GM23338 (cell line): ENCODE measurements around the gene CXCL10. TPM values are rescaled to one million over a fixed set of nuclear protein-coding genes. Genes with fewer than 3 reads are reported as not detected.

Experiments used
- ATAC-seq: fragments of 200-7000 bp; cut with Tn5 transposase; 3 replicates; pipeline ENCODE4 v1.9.1; 2020
- DNase-seq: peaks from one replicate; pipeline ENCODE4 v3.0.0-alpha.2; 2015; ENCODE audit warnings: low spot score
- H2AFZ ChIP-seq: fragments of 200-600 bp; sonication (generic); 2 replicates; pipeline ENCODE4 v1.8.0; 2016; ENCODE audit warnings: antibody characterized with exemption, mild to moderate bottlenecking, moderate library complexity
- H3F3A ChIP-seq: fragments of 200-600 bp; sonication (generic); replicated peaks from 2 replicates; pipeline ENCODE4 v1.8.0; 2017; ENCODE audit warnings: antibody characterized with exemption, mixed run types, low read depth
- H3K27ac ChIP-seq: fragments of 200-600 bp; sonication (generic); 2 replicates; pipeline ENCODE4 v1.6.1; 2016; ENCODE audit warnings: low read depth
- H3K27me3 ChIP-seq: fragments of 200-600 bp; sonication (generic); 2 replicates; pipeline ENCODE4 v1.8.0; 2016; ENCODE audit warnings: mild to moderate bottlenecking, mixed run types, moderate library complexity; ENCODE audit not compliant: insufficient read depth
- H3K36me3 ChIP-seq: fragments of 200-600 bp; sonication (generic); 2 replicates; pipeline ENCODE4 v1.8.0; 2016; ENCODE audit warnings: mild to moderate bottlenecking; ENCODE audit not compliant: insufficient read depth
- H3K4me1 ChIP-seq: fragments of 200-600 bp; sonication (generic); 2 replicates; pipeline ENCODE4 v1.8.0; 2016; ENCODE audit warnings: mild to moderate bottlenecking, moderate library complexity; ENCODE audit not compliant: insufficient read depth
- H3K4me2 ChIP-seq: fragments of 200-600 bp; sonication (generic); 2 replicates; pipeline ENCODE4 v1.7.1; 2017; ENCODE audit warnings: mixed run types
- H3K4me3 ChIP-seq: fragments of 200-600 bp; sonication (generic); 2 replicates; pipeline ENCODE4 v1.6.1; 2016; ENCODE audit warnings: mixed run types
- H3K79me2 ChIP-seq: fragments of 200-600 bp; sonication (generic); replicated peaks from 2 replicates; pipeline ENCODE4 v1.8.0; 2017; ENCODE audit warnings: mild to moderate bottlenecking; ENCODE audit not compliant: insufficient read depth
- H3K9me2 ChIP-seq: fragments of 200-600 bp; sonication (generic); 2 replicates; pipeline ENCODE4 v1.8.0; 2017; ENCODE audit not compliant: insufficient read depth
- H4K20me1 ChIP-seq: fragments of 200-600 bp; sonication (generic); replicated peaks from 2 replicates; pipeline ENCODE4 v1.8.0; 2017; ENCODE audit warnings: mild to moderate bottlenecking; ENCODE audit not compliant: insufficient read depth
- H3K27ac Mint-ChIP-seq: 2 replicates; pipeline ENCODE4 v1.8.0; 2020; ENCODE audit warnings: inconsistent platforms, mild to moderate bottlenecking, moderate library complexity, mixed read lengths
- H3K27me3 Mint-ChIP-seq: 3 replicates; pipeline ENCODE4 v1.8.0; 2022; ENCODE audit warnings: low read depth, mild to moderate bottlenecking, moderate library complexity, mixed read lengths, inconsistent platforms; ENCODE audit not compliant: insufficient read depth, poor library complexity
- H3K36me3 Mint-ChIP-seq: 3 replicates; pipeline ENCODE4 v1.8.0; 2021; ENCODE audit warnings: low read depth, mild to moderate bottlenecking, inconsistent platforms, moderate library complexity, mixed read lengths
- H3K4me1 Mint-ChIP-seq: 3 replicates; pipeline ENCODE4 v1.8.0; 2020; ENCODE audit warnings: mild to moderate bottlenecking, inconsistent platforms, mixed read lengths
- H3K4me3 Mint-ChIP-seq: 3 replicates; pipeline ENCODE4 v1.8.0; 2021; ENCODE audit warnings: moderate library complexity, mild to moderate bottlenecking, inconsistent platforms, mixed read lengths
- H3K9me3 Mint-ChIP-seq: 3 replicates; pipeline ENCODE4 v1.8.0; 2020; ENCODE audit warnings: moderate library complexity, mild to moderate bottlenecking, inconsistent platforms, mixed read lengths
- CREB1 ChIP-seq: fragments of 250-450 bp; sonication (Bioruptor Pico); IDR thresholded peaks from 2 replicates; pipeline ENCODE4 v1.5.0; 2020; ENCODE audit warnings: low read depth, mild to moderate bottlenecking, moderate library complexity
- JUNB ChIP-seq: IDR thresholded peaks from one replicate; pipeline ENCODE4 v1.6.1; 2016; ENCODE audit warnings: antibody characterized with exemption; ENCODE audit not compliant: unreplicated experiment
- POLR2AphosphoS5 ChIP-seq: IDR thresholded peaks from 2 replicates; pipeline ENCODE4 v1.6.1; 2016; ENCODE audit warnings: antibody characterized with exemption, low read depth
- STAT1 ChIP-seq: IDR thresholded peaks from one replicate; pipeline ENCODE4 v1.6.1; 2016; ENCODE audit warnings: antibody characterized with exemption; ENCODE audit not compliant: unreplicated experiment
- ZNF462 ChIP-seq: fragments of 250-450 bp; sonication (Bioruptor Pico); IDR thresholded peaks from 2 replicates; pipeline ENCODE4 v1.5.0; 2020; ENCODE audit warnings: mild to moderate bottlenecking, moderate library complexity
- polyA plus RNA-seq: library from polyadenylated mRNA; unstranded; fragments of >200 nt; fragmentation: Nextera tagmentation; extraction: Ambion mirVana; gene quantifications from 2 replicates; pipeline ENCODE4 v1.2.1, GENCODE V29; 2016
- total RNA-seq: library from RNA; depleted of rRNA; stranded (reverse); fragments of >200 nt; shearing (Covaris generic); gene quantifications from 2 replicates; pipeline ENCODE4 v1.2.3, GENCODE V29; 2014
- TF ChIP-seq, protein P1 (sequence below): IDR thresholded peaks from one replicate; pipeline ENCODE4 v1.6.1; 2018; ENCODE audit warnings: antibody characterized with exemption; ENCODE audit not compliant: unreplicated experiment

Gene CXCL10
- total and polyA plus RNA-seq, 2 experiments from 2014 or later = not detected

DNA sequence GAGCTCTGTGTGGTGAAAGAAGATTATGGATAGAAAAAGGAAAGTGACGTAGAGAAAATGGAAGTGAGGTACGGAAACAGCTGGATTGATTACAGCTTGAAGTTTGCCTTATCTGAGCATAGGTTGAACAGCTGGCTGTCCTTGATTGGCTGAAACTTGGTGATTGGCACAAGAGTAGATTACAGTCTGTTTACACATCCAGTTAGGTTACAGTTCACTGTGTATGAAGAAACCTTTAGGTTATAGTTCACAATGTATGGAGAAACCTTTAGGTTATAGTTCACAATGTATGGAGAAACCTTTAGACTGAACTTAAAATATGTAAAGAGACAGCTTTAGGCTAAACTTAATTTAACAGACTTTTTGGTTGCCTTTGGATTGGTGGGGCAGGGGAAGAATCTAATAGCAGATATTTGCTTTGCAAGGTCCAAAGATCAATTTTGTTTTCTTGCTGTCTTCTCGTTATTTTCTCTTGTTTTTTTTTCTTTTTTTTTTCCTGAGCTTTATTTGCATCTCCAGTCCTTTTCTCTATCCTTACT is 35.7 kb upstream of the CXCL10 start (continued):
- TF ChIP-seq ZNF462 (CRISPR knock-in tag) = no peak

DNA sequence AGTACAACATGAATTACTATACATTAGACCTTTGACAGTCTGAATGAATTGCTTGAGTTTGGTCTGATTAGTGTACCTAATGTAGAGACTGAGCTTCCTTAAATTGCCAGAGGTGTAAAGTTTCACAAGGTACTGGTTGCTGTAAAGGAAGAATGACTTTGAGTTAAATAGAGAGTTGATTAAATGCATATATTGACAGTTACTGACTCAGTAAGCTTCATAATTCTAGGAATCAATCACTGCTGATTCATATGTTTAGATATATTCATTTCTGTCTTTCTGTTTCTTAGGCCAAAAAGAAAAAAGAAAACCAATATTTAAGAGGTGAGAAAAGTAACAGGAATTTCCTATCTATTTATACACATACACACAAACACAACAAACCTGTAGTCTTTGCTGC is 35.0 kb upstream of the CXCL10 start:
- no peaks in the 10 kb centered on the region for H3K27me3 ChIP-seq
- no peaks in the 10 kb centered on the region for H3K36me3 Mint-ChIP-seq
- no peak overlapping the region for H3K4me3 ChIP-seq
- no peak for DNase-seq
- H3K4me1 Mint-ChIP-seq = peaks cover 27% of the 10 kb centered on the region
- H3K27me3 Mint-ChIP-seq = peaks cover 2% of the 10 kb centered on the region
- H4K20me1 ChIP-seq = no peaks in the 10 kb centered on the region
- H2AFZ ChIP-seq = no peak overlapping the region
- no peaks in the 10 kb centered on the region for H3K36me3 ChIP-seq
- no peaks in the 10 kb centered on the region for H3K79me2 ChIP-seq
- H3K4me3 Mint-ChIP-seq = no peak overlapping the region
- no peaks in the 10 kb centered on the region for H3K9me3 Mint-ChIP-seq
- ATAC-seq = no peak
- H3K4me1 ChIP-seq = peaks cover 24% of the 10 kb centered on the region
- H3F3A ChIP-seq = no peaks in the 10 kb centered on the region
- no peak overlapping the region for H3K27ac Mint-ChIP-seq
- no peak overlapping the region for H3K27ac ChIP-seq
- no peak overlapping the region for H3K4me2 ChIP-seq
- no peaks in the 10 kb centered on the region for H3K9me2 ChIP-seq
- TF ChIP-seq JUNB (no peak), ZNF462 (CRISPR knock-in tag) (no peak), POLR2AphosphoS5 (no peak), CREB1 (CRISPR knock-in tag) (no peak), STAT1 (no peak)
- TF ChIP-seq, protein P1, sequence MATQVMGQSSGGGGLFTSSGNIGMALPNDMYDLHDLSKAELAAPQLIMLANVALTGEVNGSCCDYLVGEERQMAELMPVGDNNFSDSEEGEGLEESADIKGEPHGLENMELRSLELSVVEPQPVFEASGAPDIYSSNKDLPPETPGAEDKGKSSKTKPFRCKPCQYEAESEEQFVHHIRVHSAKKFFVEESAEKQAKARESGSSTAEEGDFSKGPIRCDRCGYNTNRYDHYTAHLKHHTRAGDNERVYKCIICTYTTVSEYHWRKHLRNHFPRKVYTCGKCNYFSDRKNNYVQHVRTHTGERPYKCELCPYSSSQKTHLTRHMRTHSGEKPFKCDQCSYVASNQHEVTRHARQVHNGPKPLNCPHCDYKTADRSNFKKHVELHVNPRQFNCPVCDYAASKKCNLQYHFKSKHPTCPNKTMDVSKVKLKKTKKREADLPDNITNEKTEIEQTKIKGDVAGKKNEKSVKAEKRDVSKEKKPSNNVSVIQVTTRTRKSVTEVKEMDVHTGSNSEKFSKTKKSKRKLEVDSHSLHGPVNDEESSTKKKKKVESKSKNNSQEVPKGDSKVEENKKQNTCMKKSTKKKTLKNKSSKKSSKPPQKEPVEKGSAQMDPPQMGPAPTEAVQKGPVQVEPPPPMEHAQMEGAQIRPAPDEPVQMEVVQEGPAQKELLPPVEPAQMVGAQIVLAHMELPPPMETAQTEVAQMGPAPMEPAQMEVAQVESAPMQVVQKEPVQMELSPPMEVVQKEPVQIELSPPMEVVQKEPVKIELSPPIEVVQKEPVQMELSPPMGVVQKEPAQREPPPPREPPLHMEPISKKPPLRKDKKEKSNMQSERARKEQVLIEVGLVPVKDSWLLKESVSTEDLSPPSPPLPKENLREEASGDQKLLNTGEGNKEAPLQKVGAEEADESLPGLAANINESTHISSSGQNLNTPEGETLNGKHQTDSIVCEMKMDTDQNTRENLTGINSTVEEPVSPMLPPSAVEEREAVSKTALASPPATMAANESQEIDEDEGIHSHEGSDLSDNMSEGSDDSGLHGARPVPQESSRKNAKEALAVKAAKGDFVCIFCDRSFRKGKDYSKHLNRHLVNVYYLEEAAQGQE = no peak
